Gastrocnemius medialis (tissue), 4 donors: ENCODE measurements around the gene GALNS.

Experiments
- POLR2A ChIP-seq, 2 donors: fragments of 450-650 bp; IDR thresholded peaks; one replicate each; pipeline ENCODE4 v1.6.1; 2017; ENCODE audit warnings: antibody characterized with exemption in 2 of 2, mild to moderate bottlenecking in 2 of 2, moderate library complexity in 2 of 2
- TF ChIP-seq, protein P1 (sequence below), 5 experiments: fragments of 450-650 bp in 3 of 5; fragments of 200-600 bp in 2 of 5; sonication (generic) in 2 of 5; IDR thresholded peaks in 4 of 5; conservative IDR thresholded peaks in 1 of 5; 1 replicate in 4 of 5; 2 replicates in 1 of 5; pipeline ENCODE4 v1.5.1; 2016 to 2019; ENCODE audit warnings: antibody characterized with exemption in 5 of 5, mild to moderate bottlenecking in 3 of 5, moderate library complexity in 3 of 5

DNA sequence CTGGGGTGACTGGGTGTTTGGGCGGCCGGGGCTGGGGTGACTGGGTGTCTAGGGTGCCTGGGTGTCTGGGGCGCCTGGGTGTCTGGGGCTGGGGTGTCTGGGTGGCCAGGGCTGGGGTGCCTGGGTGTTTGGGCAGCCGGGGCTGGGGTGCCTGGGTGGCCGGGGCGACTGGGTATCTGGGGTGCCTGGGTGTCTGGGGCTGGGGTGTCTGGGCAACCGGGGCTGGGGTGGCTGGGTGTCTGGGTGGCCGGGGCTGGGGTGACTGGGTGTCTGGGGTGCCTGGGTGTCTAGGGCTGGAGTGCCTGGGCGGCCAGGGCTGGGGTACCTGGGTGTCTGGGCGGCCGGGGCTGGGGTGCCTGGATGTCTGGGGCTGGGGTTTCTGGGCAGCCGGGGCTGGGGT, 31.6 kb downstream of the GALNS start:
- no peak for TF ChIP-seq POLR2A (IDR thresholded peaks at IDR 0.05)
- TF ChIP-seq, protein P1, sequence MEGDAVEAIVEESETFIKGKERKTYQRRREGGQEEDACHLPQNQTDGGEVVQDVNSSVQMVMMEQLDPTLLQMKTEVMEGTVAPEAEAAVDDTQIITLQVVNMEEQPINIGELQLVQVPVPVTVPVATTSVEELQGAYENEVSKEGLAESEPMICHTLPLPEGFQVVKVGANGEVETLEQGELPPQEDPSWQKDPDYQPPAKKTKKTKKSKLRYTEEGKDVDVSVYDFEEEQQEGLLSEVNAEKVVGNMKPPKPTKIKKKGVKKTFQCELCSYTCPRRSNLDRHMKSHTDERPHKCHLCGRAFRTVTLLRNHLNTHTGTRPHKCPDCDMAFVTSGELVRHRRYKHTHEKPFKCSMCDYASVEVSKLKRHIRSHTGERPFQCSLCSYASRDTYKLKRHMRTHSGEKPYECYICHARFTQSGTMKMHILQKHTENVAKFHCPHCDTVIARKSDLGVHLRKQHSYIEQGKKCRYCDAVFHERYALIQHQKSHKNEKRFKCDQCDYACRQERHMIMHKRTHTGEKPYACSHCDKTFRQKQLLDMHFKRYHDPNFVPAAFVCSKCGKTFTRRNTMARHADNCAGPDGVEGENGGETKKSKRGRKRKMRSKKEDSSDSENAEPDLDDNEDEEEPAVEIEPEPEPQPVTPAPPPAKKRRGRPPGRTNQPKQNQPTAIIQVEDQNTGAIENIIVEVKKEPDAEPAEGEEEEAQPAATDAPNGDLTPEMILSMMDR (IDR thresholded peaks at IDR 0.05 in 4 of 5, conservative IDR thresholded peaks at IDR 0.05 in 1 of 5) = no peak
